Measurements from ENCODE around the gene USP53.

GRCh38 chr4:119191505-119191904 lies 21.0 kb upstream of the USP53 start:
- TF ChIP-seq CTCF (IDR thresholded peaks at IDR 0.05), result no peak
- TF ChIP-seq E2F4 (CRISPR knock-in tag; IDR thresholded peaks at IDR 0.05; ENCODE audit: borderline replicate concordance, low read depth), result no peak
- no peak for TF ChIP-seq ZNF263 (CRISPR knock-in tag; IDR thresholded peaks at IDR 0.05; ENCODE audit: low read depth)
- no peak for TF ChIP-seq PRDM15 (CRISPR knock-in tag; IDR thresholded peaks at IDR 0.05)
